Astrocyte of the hippocampus (primary cell): ENCODE measurements around the gene AGK.

Experiments
- DNase-seq: peaks from one replicate; pipeline ENCODE4 v3.0.0; 2011; ENCODE audit warnings: low read depth, low spot score

The AGK gene

GRCh38 chr7:141704112-141704511, 152.9 kb downstream of the AGK start:
- no peak for DNase-seq

GRCh38 chr7:141704741-141705140, 153.5 kb downstream of the AGK start:
- DNase-seq, result no peak
